D341Med (cell line): ENCODE results near the gene BNIP5.
A peak's percentile ranks its signal among the peaks of the same experiment; 100 is the strongest.
"Not testable (repeated sequence)": the region's sequence is repeated elsewhere in the genome, so short reads cannot be mapped to it uniquely, and the experiment has no call there.

Source experiments
- DNase-seq: peaks from one replicate; pipeline ENCODE4 v3.0.0; 2012; ENCODE audit warnings: low spot score

BNIP5 gene

GRCh38 chr6:36340618-36341454 is 4.1 kb upstream of the BNIP5 start:
- peak; percentile 87 for DNase-seq

GRCh38 chr6:36340306-36340617 is 3.6 kb upstream of the BNIP5 start:
- no peak for DNase-seq

- DNase-seq = no peak
Observed at GRCh38 chr6:36339146-36339545, 2.5 kb upstream of the BNIP5 start.

GRCh38 chr6:36338223-36338622 is 1.5 kb upstream of the BNIP5 start:
- DNase-seq = not testable (repeated sequence)

- no peak for DNase-seq
Observed at GRCh38 chr6:36337814-36338213, 1.1 kb upstream of the BNIP5 start.

GRCh38 chr6:36336208-36336710 is 429 bp downstream of the BNIP5 start:
- no peak for DNase-seq

GRCh38 chr6:36335465-36336207 is 1.1 kb downstream of the BNIP5 start:
- DNase-seq = no peak

- no peak for DNase-seq
Observed at GRCh38 chr6:36334832-36335459, 1.7 kb downstream of the BNIP5 start.

GRCh38 chr6:36333931-36334725 is 2.6 kb downstream of the BNIP5 start:
- DNase-seq = no peak

GRCh38 chr6:36333171-36333895 is 3.4 kb downstream of the BNIP5 start:
- DNase-seq = no peak

- DNase-seq = no peak
Observed at GRCh38 chr6:36331381-36331780, 5.3 kb downstream of the BNIP5 start.

GRCh38 chr6:36330366-36330765 is 6.3 kb downstream of the BNIP5 start:
- no peak for DNase-seq

GRCh38 chr6:36329798-36330291 is 6.8 kb downstream of the BNIP5 start:
- no peak for DNase-seq

GRCh38 chr6:36328600-36328999 is 8.1 kb downstream of the BNIP5 start:
- no peak for DNase-seq

- no peak for DNase-seq
Observed at GRCh38 chr6:36327919-36328236, 8.8 kb downstream of the BNIP5 start.

- DNase-seq = no peak
Observed at GRCh38 chr6:36327226-36327918, 9.3 kb downstream of the BNIP5 start.

- DNase-seq = no peak
Observed at GRCh38 chr6:36326356-36326995, 10.2 kb downstream of the BNIP5 start.

- DNase-seq = no peak
Observed at GRCh38 chr6:36324715-36325114, 12.0 kb downstream of the BNIP5 start.

- DNase-seq = no peak
Observed at GRCh38 chr6:36324191-36324590, 12.5 kb downstream of the BNIP5 start.

- DNase-seq = no peak
Observed at GRCh38 chr6:36323062-36323461, 13.6 kb downstream of the BNIP5 start.
